Naive thymus-derived CD8-positive, alpha-beta T cell (primary cell): ENCODE data around the gene ADM5. TPM values are rescaled to one million over a fixed set of nuclear protein-coding genes. Genes with fewer than 3 reads are reported as not detected.
A peak's percentile ranks its signal among the peaks of the same experiment; 100 is the strongest.

Experiments used
- ATAC-seq, 2 donors: fragments of 150-1000 bp; cut with Tn5 transposase in 1 of 2; sonication (Bioruptor Pico), chemical (Tn5 transposase) in 1 of 2; 1 replicate in 1 of 2; 2 replicates in 1 of 2; pipeline ENCODE4 v1.10.0; 2021; ENCODE audit warnings: mild to moderate bottlenecking in 2 of 2, moderate library complexity in 2 of 2
- POLR2A ChIA-PET: fragments of 350-600 bp; sonication (Branson Sonifier 250); formaldehyde crosslinking; loops from one replicate; lab custom pipeline; 2021; ENCODE audit warnings: antibody characterized with exemption; lab: Charles Lee
- DNase-seq, 10 donors: peaks; one replicate each; pipeline versions ENCODE4 v3.0.0 to v3.0.0-alpha.2; 2020 to 2022
- H3K27ac Mint-ChIP-seq, 10 donors: one replicate each; pipeline ENCODE4 v1.8.0; 2020 to 2022; ENCODE audit warnings: mild to moderate bottlenecking in 10 of 10, mixed read lengths in 10 of 10, moderate library complexity in 4 of 10, inconsistent platforms in 1 of 10
- H3K27me3 Mint-ChIP-seq, 5 donors: one replicate each; pipeline ENCODE4 v1.8.0; 2021 to 2022; ENCODE audit warnings: mixed read lengths in 5 of 5
- H3K36me3 Mint-ChIP-seq, 3 donors: one replicate each; pipeline ENCODE4 v1.8.0; 2020 to 2022; ENCODE audit warnings: mixed read lengths in 3 of 3, mild to moderate bottlenecking in 2 of 3, inconsistent platforms in 1 of 3
- H3K4me1 Mint-ChIP-seq, 4 donors: one replicate each; pipeline ENCODE4 v1.8.0; 2021 to 2022; ENCODE audit warnings: mixed read lengths in 4 of 4
- H3K4me3 Mint-ChIP-seq, 10 donors: one replicate each; pipeline ENCODE4 v1.8.0; 2020 to 2022; ENCODE audit warnings: mild to moderate bottlenecking in 10 of 10, mixed read lengths in 10 of 10, moderate library complexity in 6 of 10, inconsistent platforms in 1 of 10
- H3K9me3 Mint-ChIP-seq, 9 donors: one replicate each; pipeline ENCODE4 v1.8.0; 2020 to 2022; ENCODE audit warnings: mixed read lengths in 9 of 9, mild to moderate bottlenecking in 3 of 9, inconsistent platforms in 1 of 9, moderate library complexity in 1 of 9
- polyA plus RNA-seq, 3 donors: library from polyadenylated mRNA; unstranded; fragments of 300-500 nt; fragmentation: Illumina TruSeq; gene quantifications; one replicate each; pipeline ENCODE4 v1.2.3, GENCODE V29; 2021
- total RNA-seq, 8 experiments: library from RNA in 2 of 8; stranded (reverse) in 2 of 8; gene quantifications; one replicate each; pipeline ENCODE4 v1.2.3 and lab custom pipeline; 2021 to 2026

Gene ADM5
- total and polyA plus RNA-seq, 5 experiments from 2014 or later, result 0.14 to 5.1 (median 2.0) TPM; not detected in 1

GRCh38 chr19:49660338-49660961, 28.9 kb upstream of the ADM5 start:
- POLR2A ChIA-PET, result interaction anchor here (0.7 kb wide), 2 partner anchors 20 to 59 kb away, joined by 3 to 4 read pairs; partner anchors contain the start of gene RRAS
- Mint-ChIP-seq H3K4me3 (no peak overlapping the region), H3K27ac (peak overlapping the region in 5 of 10 donors; percentile 51 to 83 (median 62)), H3K9me3 (no peaks in the 10 kb centered on the region), H3K27me3 (no peaks in the 10 kb centered on the region), H3K4me1 (peaks cover 12 to 44% (median 25%) of the 10 kb centered on the region in 4 donors), H3K36me3 (peaks cover 0 to 42% (median 10%) of the 10 kb centered on the region in 3 donors)
- no peak for ATAC-seq
- no peak for DNase-seq

DNA sequence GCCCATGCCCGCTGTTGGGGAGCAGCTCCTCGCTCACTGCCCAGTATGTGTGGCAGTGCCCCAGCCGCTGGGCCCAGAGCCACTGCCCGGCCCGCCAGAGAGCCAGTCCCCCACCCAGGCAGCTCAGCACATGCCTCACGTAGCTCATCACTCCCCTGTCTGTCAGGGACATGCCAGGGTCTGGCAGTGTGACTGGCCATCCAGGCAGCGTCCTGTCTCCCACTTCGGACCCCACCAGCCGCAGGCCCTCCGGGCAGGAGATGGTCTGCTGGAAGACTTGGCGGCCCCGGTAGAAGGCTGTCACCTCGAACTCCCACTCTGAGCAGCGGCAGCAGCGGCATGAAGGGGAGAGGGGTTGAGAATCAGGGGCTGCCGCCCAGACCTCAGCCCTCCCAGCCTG, 27.4 kb upstream of the ADM5 start:
- no peak for DNase-seq
- POLR2A ChIA-PET, result interaction anchor here (0.6 to 5.6 kb wide), 5 partner anchors 15 to 192 kb away, joined by 3 to 98 read pairs (median 4); partner anchors contain the start of genes PRMT1, RRAS and SCAF1
- no peaks in the 10 kb centered on the region for H3K27me3 Mint-ChIP-seq
- H3K4me3 Mint-ChIP-seq, result peak overlapping the region in 1 of 10 donors; percentile 11
- H3K9me3 Mint-ChIP-seq, result no peaks in the 10 kb centered on the region
- peak overlapping the region in 2 of 10 donors; percentile 22 to 68 for H3K27ac Mint-ChIP-seq
- no peak for ATAC-seq
- peaks cover 23 to 57% (median 39%) of the 10 kb centered on the region in 4 donors for H3K4me1 Mint-ChIP-seq
- peaks cover 0 to 31% (median 10%) of the 10 kb centered on the region in 3 donors for H3K36me3 Mint-ChIP-seq

DNA sequence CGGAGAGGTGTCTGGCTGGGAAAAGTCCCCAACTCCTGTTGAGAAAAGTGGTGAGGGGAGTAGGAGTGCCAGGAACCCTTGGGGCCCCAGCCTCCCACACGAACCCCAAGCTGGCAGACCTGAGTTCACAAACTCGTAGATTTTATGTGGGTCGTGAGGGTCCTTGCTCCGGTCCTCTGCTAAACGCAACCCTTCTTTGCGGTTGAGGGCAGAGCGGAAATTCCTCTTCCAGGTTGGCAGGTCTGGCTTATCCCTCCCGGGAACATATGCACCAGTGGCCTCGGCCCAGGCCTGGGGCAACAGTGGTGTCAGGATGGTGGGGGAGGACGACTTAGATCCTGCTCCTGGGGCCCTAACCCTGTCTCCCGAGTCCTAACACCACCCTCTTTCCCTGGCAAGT, 26.2 kb upstream of the ADM5 start:
- DNase-seq (no peak), ATAC-seq (no peak)
- peaks cover 23 to 62% (median 44%) of the 10 kb centered on the region in 4 donors for H3K4me1 Mint-ChIP-seq
- H3K4me3 Mint-ChIP-seq, result peak overlapping the region; percentile 55 to 100 (median 98)
- H3K27me3 Mint-ChIP-seq, result no peaks in the 10 kb centered on the region
- POLR2A ChIA-PET, result interaction anchor here (1.2 to 5.6 kb wide), 9 partner anchors 13 to 168 kb away, joined by 4 to 98 read pairs (median 15); partner anchors contain the start of genes AP2A1, NOSIP, PRMT1 and PRR12
- peak overlapping the region; percentile 96 to 100 (median 98) for H3K27ac Mint-ChIP-seq
- no peaks in the 10 kb centered on the region for H3K9me3 Mint-ChIP-seq
- peaks cover 0 to 27% (median 8%) of the 10 kb centered on the region in 3 donors for H3K36me3 Mint-ChIP-seq

DNA sequence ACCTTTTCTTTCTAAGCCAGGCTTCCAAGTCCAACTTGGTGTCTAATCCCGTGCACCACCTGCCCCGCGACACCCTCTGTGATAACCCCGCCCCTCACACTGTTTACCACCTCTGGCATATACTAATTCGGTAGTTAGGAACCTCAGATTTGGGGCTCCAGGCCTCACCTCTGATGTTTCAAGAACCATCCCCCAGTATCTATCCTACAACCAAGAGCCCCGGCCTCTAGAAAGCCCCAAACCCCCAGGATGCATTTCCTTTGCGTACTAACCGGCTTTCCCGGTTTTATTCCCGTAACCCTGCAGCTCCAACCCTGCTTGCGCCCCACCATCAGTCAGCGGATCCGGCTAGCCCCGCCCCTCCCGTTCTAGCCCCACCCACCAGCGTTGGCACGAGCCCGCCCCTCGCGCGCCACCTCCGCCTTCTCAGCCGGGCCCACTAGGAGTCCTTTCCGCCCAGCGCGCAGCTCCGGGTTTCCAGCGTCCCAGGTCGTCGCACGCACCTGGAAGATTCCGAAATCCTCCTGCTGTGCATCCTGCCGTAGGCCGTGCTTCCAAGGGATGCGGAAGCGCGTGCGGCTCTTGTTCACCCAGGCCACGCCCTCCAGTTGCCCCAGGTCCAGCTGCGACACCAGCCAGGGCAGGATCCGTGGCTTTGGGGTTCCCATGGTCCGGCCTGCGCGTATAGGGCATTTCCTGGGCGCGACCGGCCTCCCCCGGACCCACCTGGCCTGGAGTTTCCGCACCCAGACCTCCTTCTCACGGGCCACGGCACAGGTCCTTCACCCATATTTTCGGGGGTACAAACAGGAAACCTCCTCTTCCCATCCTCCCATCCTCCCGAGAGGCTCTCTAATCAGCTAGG, 25.0 kb upstream of the ADM5 start:
- Mint-ChIP-seq H3K4me1 (peaks cover 23 to 59% (median 44%) of the 10 kb centered on the region in 4 donors), H3K36me3 (peaks cover 0 to 25% (median 8%) of the 10 kb centered on the region in 3 donors), H3K27me3 (no peaks in the 10 kb centered on the region), H3K4me3 (peak overlapping the region; percentile 96 to 100 (median 99)), H3K27ac (peak overlapping the region; percentile 96 to 100 (median 98)), H3K9me3 (no peaks in the 10 kb centered on the region)
- peak; percentile 67 to 68 for ATAC-seq
- peak; percentile 77 to 97 (median 88) for DNase-seq
- POLR2A ChIA-PET, result interaction anchor here (0.5 to 5.6 kb wide), 21 partner anchors 9 to 720 kb away, joined by 3 to 98 read pairs (median 5); partner anchors contain the start of genes AKT1S1, AP2A1, CD37 and GYS1

DNA sequence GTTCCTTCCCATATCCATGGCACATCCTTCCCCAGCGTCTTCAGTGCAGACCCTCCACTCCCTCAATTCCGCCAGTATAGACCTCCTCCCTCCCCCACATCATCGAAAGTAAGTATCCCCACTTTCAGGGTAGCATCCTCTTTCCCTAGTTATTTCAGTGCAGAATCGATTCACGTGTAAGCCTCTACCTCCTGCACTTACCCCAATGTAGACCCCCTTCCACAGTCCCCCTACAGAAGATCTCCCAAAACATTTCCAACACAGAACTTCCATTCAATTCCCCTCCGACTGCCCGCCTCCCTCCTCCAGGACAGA, 24.4 kb upstream of the ADM5 start:
- Mint-ChIP-seq H3K36me3 (peaks cover 0 to 24% (median 8%) of the 10 kb centered on the region in 3 donors), H3K27ac (peak overlapping the region; percentile 94 to 100 (median 98)), H3K9me3 (no peaks in the 10 kb centered on the region), H3K27me3 (no peaks in the 10 kb centered on the region), H3K4me3 (peak overlapping the region; percentile 96 to 100 (median 99)), H3K4me1 (peaks cover 23 to 57% (median 44%) of the 10 kb centered on the region in 4 donors)
- POLR2A ChIA-PET, result interaction anchor here (0.6 to 5.6 kb wide), 15 partner anchors 10 to 681 kb away, joined by 3 to 98 read pairs (median 7); partner anchors contain the start of genes AKT1S1, CD37, GYS1 and NOSIP
- peak in 1 of 10 donors; percentile 33 for DNase-seq
- ATAC-seq, result peak in 1 of 2 donors; percentile 1

DNA sequence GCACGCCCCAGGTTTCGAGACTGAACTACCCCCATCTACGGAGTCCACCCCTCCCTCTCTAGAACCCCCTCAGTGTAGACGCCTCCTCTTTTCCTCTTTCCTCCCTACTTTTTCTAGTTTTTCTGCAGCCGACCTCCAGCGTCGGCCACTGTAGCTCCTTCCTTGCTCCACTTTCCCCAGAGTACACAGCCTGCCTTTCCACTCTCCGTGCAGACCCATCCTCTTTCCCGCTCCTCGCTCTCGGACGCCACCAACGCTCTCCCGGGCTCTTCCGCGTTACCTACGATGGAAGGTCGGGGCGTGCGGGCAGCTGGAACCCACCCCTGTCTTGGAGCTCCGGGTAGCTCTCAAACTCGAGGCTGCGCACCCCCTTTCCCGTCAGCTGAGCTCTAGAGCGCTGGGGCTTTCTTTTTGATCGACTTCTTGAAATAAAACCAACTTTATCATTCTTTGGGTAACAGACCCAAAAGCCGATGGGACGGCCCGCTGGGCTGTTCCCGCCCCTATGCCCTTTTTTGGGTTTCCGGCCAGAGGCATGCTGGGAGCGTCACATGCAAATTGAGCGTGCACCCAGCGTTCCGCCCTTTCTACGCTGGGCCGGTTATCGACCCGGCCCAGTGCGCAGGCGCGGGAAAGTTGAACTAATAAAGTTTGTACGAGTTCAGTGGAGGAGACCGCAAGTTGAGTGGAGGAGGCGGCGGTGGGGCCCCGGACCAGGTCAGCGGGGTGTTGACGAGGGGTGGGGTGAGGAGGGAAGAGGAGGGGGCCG, 23.9 kb upstream of the ADM5 start, which contains the start of the genes BCL2L12 and IRF3:
Gene BCL2L12, plus strand, starts transcription at position 583 of the 769 bp plus-strand sequence. CDS start 760 bp downstream, outside the sequence.
Gene IRF3, minus strand, starts transcription at position 507 of the 769 bp plus-strand sequence. CDS start 1,019 bp downstream, outside the sequence.
- Mint-ChIP-seq H3K27me3 (no peaks in the 10 kb centered on the region), H3K27ac (peak within 1 kb of the TSS; percentile 94 to 100 (median 98)), H3K9me3 (no peaks in the 10 kb centered on the region), H3K36me3 (peaks cover 0 to 20% (median 8%) of the 10 kb centered on the region in 3 donors), H3K4me3 (peak within 1 kb of the TSS; percentile 96 to 100 (median 99)), H3K4me1 (peaks cover 23 to 53% (median 42%) of the 10 kb centered on the region in 4 donors)
- POLR2A ChIA-PET, result interaction anchor here (0.6 to 5.6 kb wide), 14 partner anchors 10 to 672 kb away, joined by 3 to 98 read pairs (median 8); partner anchors contain the start of genes AKT1S1, CD37, GYS1 and NOSIP
- ATAC-seq, result peak; percentile 81 to 86
- DNase-seq, result peak; percentile 99 to 100 (median 99)

- H3K27me3 Mint-ChIP-seq, result no peaks in the 10 kb centered on the region
- DNase-seq (no peak), ATAC-seq (peak; percentile 7 to 11)
- peaks cover 0 to 20% (median 8%) of the 10 kb centered on the region in 3 donors for H3K36me3 Mint-ChIP-seq
- POLR2A ChIA-PET, result interaction anchor here (1.1 to 5.6 kb wide), 7 partner anchors 10 to 170 kb away, joined by 6 to 98 read pairs (median 24); partner anchors contain the start of genes NOSIP, PRMT1, PRR12 and PRRG2
- H3K4me3 Mint-ChIP-seq, result peak overlapping the region; percentile 96 to 100 (median 99)
- peak overlapping the region; percentile 94 to 100 (median 98) for H3K27ac Mint-ChIP-seq
- H3K4me1 Mint-ChIP-seq, result peaks cover 23 to 51% (median 42%) of the 10 kb centered on the region in 4 donors
- H3K9me3 Mint-ChIP-seq, result no peaks in the 10 kb centered on the region
These were observed 23.3 kb upstream of the ADM5 start for GRCh38 chr19:49666120-49666444.

DNA sequence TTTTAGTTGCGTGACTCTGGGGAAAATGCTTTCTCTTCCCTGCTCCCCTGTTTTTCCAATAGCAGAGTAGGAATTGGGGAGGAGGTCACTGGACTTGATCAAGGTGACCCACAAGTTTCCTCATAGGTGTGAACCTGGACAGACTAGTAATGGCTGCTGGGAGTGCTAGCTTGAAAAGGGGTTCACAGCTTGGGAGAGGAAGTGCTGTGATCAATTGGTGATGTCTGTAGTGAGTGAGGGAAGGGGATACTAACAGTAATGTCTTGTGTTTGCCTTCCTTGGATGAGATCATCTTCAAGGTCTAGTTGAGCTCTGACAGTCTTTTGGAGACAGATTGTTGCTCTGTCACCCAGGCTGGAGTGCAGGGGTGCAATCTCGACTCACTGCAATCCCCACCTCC, 21.9 kb upstream of the ADM5 start:
- Mint-ChIP-seq H3K4me3 (peak overlapping the region in 8 of 10 donors; percentile 34 to 100 (median 96)), H3K9me3 (no peaks in the 10 kb centered on the region), H3K27ac (peak overlapping the region in 8 of 10 donors; percentile 29 to 97 (median 56)), H3K36me3 (peaks cover 0 to 13% (median 0%) of the 10 kb centered on the region in 3 donors), H3K27me3 (no peaks in the 10 kb centered on the region), H3K4me1 (peaks cover 28 to 49% (median 46%) of the 10 kb centered on the region in 4 donors)
- no peak for ATAC-seq
- no peak for DNase-seq
- POLR2A ChIA-PET, result interaction anchor here (0.5 to 1.3 kb wide), 2 partner anchors 9 to 77 kb away, joined by 3 to 6 read pairs; partner anchors contain the start of gene PRMT1

DNA sequence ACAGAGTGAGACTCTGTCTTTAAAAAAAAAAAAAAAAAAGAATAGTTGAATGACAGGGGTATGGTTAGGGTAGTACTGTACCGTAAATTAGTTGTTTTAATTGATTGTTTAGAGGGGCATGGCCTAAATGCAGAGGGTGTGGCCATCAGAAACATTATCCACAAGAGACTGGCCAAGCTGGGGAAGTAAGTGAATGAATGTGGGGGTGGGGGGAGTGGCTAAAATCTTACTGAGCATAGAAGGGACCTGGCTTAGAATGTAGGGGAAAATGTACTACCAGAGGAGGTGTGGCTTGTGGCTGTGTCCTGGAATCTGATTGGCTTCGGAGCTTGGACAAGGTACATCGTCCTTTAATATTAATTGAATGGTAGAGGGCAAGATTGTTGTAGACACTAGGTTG, 19.9 kb upstream of the ADM5 start:
- H3K9me3 Mint-ChIP-seq, result peaks cover 0 to 1% (median 0%) of the 10 kb centered on the region in 9 donors
- no peaks in the 10 kb centered on the region for H3K27me3 Mint-ChIP-seq
- peak overlapping the region in 1 of 10 donors; percentile 10 for H3K4me3 Mint-ChIP-seq
- peaks cover 24 to 35% (median 31%) of the 10 kb centered on the region in 4 donors for H3K4me1 Mint-ChIP-seq
- POLR2A ChIA-PET, result interaction anchor here (1.3 to 1.6 kb wide), 2 partner anchors 27 to 29 kb away, joined by 3 read pairs; partner anchors contain the start of genes RRAS and SCAF1
- peak overlapping the region in 1 of 10 donors; percentile 15 for H3K27ac Mint-ChIP-seq
- H3K36me3 Mint-ChIP-seq, result peaks cover 0 to 13% (median 0%) of the 10 kb centered on the region in 3 donors
- no peak for DNase-seq
- ATAC-seq, result no peak

GRCh38 chr19:49672131-49672919, 17.1 kb upstream of the ADM5 start:
- peak; percentile 55 to 84 (median 72) for DNase-seq
- peaks cover 0 to 1% (median 0%) of the 10 kb centered on the region in 9 donors for H3K9me3 Mint-ChIP-seq
- peak overlapping the region in 3 of 10 donors; percentile 33 to 55 (median 38) for H3K4me3 Mint-ChIP-seq
- POLR2A ChIA-PET, result interaction anchor here (0.6 to 7.5 kb wide), 6 partner anchors 31 to 350 kb away, joined by 3 to 63 read pairs (median 4); partner anchors contain the start of genes RRAS and SCAF1
- H3K27ac Mint-ChIP-seq, result peak overlapping the region in 4 of 10 donors; percentile 35 to 80 (median 52)
- peaks cover 17 to 28% (median 23%) of the 10 kb centered on the region in 4 donors for H3K4me1 Mint-ChIP-seq
- peaks cover 0 to 11% (median 0%) of the 10 kb centered on the region in 3 donors for H3K36me3 Mint-ChIP-seq
- no peak for ATAC-seq
- H3K27me3 Mint-ChIP-seq, result no peaks in the 10 kb centered on the region
